ENCODE data around the gene UNK. TPM values are rescaled to one million over a fixed set of nuclear protein-coding genes. Genes with fewer than 3 reads are reported as not detected.
"Not testable (repeated sequence)": the region's sequence is repeated elsewhere in the genome, so short reads cannot be mapped to it uniquely, and the experiment has no call there.

The UNK gene
- total RNA-seq, 1 experiment from 2014 or later: 26.3 TPM

DNA sequence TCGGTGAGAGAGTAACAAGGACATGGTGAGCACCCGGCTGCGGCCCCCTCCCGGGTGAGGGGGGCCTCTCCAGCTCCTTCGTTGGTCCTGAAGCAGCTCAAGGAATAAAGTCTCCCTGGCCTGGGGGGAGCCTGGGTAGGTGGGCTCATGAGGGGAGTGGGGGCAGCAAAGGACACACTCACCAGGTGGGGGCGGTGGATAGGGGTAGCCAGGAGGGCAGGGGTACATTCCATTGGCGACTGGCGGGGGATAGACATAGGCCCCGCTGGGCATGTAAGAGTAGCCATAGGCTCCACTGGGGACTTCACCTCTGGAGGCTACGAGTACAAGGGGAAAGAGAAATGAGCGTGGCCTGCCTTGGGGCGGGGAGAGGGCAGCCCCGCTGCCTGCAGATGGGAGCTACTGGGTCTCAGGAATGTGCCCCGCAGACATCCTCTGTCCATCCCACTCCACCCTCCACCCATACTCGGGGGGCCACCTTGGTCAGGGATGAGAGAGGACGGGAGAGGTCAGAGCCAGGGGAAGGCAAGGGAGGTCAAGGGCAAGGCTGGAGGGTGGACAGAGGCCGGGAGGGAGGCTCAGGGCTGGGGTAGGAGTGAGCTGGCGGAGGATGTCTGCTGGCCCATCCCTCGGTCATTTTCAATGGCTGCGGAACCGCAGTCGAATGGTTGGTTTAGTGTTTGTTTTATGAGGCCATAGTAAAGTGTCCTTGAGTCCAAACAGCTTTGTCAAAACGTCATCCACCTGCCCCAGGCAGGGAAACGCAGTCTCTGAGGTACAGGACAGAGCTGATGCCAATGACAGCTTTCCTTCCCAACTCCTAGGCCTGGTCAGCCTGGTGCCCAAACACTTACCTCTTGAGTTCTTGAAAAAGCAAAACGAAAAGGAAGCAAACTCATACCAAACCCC is 63.3 kb downstream of the UNK start:
- DNase-seq (ENCODE audit: low read depth): no peak

DNA sequence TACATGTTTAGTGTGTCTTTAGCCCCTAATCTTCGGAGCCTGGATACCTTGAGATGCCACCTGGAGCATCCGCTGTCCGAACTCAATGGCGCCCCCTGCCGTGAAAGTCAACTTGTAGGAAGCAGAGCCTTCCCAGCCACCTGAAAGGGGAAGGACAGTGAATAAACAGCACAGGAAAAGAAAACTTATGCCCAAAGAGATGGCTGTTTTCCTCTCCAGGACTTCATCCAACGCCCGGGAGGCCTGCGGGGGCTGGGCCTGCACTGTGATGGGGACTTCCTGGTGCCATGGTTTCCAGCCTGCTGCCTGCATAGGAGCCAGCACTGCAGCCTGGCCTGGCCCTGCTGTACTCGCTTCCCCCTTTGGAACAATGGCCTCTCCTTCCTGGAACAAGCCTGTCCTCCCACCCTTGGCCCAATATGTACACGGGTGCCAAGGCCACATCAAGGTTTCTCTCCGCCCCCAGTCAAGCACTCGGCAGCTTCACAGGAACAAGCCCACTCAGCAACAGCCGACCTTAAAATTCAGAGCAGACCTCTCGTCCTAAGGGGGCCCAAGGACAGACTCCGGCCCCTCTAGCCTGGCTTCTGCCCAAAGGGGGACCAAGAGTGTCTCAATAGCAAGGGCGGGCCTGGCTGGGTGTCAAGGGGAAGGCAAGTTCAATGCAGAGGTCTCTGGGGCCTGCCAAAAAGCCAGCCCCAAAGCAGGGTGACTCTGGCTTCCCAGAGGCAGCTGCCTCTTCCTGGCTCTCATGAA is 64.1 kb downstream of the UNK start:
- DNase-seq (ENCODE audit: low read depth): peak; percentile 46

DNA sequence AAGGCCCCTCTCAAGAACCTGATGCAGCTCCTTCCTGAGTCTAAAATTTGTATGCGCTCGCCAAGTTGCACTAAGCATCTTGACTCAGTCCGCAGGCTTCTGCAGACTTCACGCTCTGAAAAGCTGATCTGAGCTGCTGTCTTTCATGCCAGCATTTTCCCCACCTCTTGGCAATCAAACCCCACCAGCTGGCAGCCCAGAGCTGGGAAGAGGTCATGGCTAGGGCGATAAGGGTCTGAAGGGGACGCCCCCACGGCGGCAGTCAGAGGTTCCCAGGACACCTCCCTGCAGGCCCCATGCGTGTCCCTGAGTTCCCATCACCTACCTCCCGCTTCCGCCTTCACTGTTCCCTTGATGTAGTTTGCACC is 64.7 kb downstream of the UNK start:
- no peak for DNase-seq (ENCODE audit: low read depth)

DNA sequence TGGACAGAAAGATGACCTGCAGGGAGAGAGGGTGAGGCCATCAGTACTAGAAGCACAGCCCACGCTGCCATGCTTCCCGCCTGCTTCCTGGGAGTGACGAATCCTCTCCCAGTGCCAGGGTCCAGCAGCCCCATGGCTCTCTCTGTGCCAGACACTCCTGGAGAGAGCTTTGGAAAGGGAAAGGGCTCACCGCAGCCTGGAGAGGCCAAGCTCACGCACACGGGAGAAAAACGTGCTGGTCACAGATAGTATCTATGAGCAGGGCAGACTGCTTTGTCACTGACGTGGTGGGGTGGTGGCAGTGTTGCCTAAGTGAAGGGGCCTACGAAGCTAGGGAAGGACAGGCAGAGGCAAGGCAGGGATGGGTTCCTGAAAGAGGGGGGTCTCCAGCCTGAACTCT is 65.1 kb downstream of the UNK start:
- DNase-seq (ENCODE audit: low read depth): no peak

DNA sequence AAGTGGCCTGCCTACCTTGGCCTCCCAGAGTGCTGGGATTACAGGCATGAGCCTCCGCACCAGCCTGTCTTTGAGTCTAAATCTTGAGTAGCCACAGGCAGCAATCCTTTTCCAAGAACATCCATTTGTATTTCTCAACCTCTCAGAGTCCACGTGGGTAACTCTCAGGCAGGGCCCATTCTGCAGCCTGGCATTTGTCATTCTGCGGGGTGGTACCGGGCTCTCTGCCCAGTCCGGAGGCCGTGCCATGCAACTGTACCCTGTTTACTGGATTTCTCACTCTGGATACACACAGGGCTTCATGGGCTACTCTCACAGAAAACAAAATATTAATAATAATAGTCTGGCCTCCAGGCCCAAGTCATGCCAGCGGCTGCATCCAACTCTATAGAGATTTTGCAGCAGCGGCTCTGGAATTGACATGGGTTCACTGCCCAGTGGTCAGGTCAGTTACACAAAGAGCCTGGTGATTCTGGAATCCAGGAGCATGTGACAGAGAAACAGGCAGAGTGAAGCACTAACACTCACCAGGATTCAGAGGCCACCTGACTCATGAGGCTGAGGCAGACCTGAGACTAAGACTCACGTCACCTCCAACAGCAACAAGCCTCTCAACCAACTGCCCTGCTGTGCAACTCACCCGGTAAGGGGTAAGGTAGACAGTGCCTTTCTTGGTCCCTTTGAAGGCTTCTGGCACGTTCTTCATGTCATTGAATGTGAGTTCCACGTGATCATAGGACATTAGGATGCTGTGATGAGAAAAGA is 66.5 kb downstream of the UNK start:
- DNase-seq (ENCODE audit: low read depth): no peak

DNA sequence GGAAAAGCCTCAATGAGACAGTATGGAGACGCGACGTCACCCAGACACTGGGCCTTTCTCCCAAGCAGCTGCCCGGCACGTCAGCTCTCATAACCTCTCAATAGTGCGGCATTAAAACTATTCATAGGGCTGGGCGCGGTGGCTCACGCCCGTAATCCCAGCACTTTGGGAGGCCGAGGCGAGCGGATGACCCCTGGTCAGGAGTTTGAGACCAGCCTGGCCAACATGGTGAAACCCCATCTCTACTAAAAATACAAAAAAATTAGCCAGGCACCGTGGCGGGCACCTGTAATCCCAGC is 67.0 kb downstream of the UNK start:
- DNase-seq (ENCODE audit: low read depth): not testable (repeated sequence)

DNA sequence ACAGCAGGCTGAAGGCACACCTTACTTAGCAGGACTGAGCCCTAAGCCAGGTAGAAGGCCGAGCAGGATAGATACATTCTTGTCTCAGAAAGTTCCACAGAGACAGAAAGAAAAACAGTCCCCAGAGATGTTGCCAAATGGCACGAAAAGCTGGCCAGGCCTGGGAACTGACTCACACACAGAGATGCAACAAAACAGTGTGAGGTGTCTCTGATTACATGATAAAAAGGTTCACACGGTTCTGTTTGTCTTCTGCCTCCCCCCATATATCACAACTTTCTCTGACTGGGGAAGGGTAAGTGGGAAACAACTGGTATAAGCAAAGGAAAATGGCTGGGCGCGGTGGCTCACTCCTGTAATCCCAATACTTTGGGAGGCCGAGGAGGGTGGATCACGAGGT is 68.8 kb downstream of the UNK start:
- peak; percentile 43 for DNase-seq (ENCODE audit: low read depth)

DNA sequence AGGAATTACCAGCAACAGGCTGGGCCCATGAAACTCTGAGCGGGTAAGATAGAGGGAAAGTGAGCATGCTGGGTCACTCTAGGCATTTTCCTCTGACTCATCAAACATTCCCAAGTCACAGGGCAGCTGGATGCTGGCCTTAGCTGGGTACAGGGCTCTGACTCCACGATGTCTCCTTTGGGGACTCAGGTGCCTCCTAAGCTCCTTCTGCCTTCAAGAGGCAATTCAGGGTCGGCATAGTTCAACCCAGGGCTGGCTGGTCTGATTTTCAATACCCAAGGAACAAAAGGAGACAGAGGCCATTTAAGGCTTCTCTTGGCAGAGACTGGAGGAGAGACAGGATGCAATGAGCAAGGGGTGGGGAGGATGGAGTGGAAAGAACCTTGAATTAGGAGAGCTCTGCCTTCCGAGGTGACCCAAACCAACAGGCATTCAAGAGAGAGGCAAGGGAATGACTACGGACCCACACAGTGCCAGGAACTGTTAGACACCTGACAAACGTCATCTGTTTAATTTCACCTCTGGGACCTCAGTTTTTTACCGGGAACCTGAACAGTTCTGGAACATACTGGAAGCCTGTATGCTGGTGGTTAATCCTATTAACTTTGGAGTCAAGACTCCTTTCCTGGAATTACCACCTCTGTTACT is 69.6 kb downstream of the UNK start:
- DNase-seq (ENCODE audit: low read depth): peak; percentile 81

DNA sequence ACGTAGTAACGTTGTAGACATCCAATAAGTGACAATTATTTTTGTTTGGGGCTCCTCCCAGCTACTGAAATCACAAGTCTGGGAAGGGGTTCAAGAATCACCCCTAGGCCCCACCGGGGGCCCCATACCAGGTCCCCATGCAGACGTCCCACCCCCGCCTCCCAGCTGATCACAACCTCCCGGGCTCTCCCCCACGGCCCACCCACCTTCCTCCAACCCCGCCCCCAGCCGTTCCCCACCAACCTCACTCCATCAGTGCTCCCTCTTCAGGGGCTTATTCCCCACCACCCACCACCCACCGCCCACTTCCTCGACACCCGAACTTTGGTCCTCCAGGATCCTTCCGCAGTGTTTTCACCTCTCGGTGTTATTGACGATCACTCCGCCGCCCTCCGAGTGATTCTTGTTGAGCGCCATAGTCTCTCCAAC is 70.3 kb downstream of the UNK start:
- DNase-seq (ENCODE audit: low read depth): no peak

DNA sequence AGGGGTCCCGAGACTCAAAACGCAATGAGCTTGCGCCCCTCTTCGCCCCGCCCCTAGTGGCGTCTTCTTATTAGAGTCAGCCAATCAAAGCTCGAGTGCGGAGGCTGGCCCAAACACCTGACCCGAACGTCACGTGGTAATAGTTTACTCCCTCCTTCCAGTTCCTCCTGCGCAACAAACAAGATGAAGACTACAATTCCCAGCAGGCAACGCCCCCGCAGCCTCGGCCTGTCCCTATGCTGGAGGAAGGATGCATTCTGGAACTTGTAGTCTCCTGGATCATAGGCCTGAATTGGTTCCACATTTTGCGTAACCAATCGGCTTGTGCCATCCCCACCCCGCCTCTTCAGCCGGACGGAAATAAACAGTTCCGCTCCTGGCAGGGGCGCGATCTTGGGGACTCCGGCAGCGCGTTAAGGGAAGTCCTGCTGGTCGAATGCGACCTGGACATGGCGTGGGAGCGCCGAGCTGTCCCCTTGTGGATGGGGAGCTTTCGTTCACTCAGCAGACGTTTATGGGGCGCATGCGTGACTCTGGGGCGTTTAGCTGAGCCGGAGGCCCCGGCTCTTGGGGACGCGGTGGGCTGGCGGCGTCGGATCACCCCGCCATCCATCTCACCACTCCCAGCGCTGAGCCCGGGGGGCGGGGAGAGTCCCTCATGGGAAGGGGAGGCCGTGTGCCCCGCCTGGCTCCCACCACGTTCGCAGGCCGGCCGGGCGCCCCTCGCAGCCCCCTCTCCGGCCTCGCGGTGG is 70.9 kb downstream of the UNK start, which contains the start of gene WBP2:
Gene WBP2, minus strand, starts transcription at position 26 of the 752 bp plus-strand sequence. CDS start 38 bp downstream, outside the sequence.
- DNase-seq (ENCODE audit: low read depth): peak; percentile 100

DNA sequence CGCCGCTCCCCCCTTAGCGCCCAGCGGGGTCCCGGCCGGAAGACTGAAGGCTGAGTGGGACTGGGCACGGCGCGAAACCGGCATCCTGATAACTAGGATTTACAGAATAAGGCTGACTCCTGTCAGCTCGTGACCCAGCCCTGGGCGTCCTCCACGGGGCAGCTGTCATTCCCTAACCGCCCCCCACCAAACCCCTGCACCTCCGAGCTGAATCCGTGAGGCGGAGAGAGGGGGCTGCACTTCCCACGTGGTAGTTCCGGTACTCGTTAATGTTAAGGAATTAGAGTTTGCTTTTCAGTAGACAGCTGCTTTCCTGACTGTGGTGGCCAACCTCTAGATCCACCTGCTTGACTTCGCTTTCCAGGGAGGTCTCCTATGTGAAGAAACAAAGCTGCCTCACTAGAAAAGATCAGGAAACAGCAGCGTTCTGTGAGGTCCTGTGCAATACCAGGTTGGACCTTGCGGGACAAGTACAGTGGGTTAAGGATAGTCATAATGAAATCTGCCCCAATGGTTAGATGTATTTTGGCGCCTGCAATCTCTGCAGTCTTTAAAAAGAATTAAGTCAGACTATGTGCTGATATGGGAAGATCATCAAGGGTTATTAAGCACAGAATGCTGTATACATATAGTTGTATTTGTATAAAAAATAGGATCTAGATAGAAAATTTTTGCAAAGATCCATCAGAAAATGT is 71.6 kb downstream of the UNK start:
- peak; percentile 36 for DNase-seq (ENCODE audit: low read depth)

DNA sequence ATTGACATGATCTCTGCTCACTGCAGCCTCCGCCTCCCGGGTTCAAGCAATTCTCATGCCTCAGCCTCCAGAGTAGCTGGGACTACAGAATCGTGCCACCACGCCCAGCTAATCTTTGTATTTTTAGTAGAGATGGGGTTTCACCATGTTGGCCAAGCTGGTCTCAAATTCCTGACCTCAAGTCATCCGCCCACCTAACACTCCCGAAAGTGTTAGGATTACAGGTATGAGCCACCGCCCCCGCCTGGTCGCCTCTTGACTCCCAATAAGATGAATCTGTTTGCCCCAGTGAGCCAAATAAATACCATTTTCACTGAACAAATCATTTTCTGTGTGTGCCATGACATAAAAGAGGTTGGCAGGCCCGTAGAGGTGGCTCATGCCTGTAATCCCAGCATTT is 74.8 kb downstream of the UNK start:
- not testable (repeated sequence) for DNase-seq (ENCODE audit: low read depth)

DNA sequence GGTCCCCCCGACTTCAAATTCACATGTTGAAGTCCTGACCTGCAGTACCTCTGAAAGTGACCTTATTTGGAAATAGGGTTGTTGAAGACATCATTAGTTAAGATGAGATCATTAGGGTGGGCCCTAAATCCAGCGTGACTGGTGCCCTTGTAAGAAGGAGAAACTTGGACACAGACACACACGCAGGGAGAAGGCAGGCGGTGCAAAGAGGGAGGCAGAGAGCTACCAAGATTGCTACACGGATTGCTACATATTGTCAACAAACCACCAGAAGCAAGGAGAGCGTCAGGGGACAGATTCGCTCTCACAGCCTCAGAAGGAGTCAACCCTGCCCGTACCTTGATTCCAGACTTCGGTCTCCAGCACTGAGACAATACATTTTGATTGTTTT is 77.3 kb downstream of the UNK start:
- DNase-seq (ENCODE audit: low read depth): no peak

DNA sequence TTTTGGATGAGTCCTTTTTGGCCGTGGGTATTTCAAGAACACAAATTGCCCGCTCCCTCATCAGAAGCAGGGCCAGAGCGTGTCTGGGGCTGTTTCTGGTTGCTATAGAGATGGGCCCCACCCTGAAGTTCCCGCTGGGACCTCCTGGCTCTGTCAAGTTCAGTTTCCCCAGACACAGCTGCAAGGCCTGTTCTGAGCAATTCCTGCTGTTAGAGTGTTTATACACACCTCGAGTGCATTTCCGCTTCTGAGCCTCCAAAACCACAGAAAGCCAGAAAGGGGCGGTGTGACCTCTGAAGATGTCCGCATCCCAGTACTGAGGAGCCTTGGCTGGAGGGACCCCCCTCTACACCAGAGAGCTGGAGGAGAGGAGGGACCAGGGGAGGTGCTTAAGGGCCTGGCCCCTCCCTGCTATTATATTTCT is 79.9 kb downstream of the UNK start:
- peak; percentile 52 for DNase-seq (ENCODE audit: low read depth)

DNA sequence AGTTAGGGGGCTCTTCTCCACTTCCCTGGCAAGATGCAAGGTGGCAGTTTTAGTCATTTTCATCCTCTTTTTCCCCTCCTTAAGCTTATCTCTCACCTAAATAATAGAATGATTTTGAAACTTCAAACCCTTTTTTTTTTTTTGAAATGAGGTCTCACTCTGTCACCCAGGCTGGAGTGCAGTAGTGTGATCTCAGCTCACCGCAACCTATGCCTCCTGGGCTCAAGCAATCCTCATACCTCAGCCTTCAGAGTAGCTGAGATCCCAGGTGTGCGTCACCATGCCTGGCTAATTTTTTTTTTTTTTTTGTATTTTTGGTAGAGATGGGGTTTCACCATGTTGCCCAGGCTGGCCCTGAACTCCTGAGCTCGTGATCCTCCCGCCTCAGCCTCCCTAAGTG is 80.3 kb downstream of the UNK start:
- DNase-seq (ENCODE audit: low read depth): not testable (repeated sequence)

DNA sequence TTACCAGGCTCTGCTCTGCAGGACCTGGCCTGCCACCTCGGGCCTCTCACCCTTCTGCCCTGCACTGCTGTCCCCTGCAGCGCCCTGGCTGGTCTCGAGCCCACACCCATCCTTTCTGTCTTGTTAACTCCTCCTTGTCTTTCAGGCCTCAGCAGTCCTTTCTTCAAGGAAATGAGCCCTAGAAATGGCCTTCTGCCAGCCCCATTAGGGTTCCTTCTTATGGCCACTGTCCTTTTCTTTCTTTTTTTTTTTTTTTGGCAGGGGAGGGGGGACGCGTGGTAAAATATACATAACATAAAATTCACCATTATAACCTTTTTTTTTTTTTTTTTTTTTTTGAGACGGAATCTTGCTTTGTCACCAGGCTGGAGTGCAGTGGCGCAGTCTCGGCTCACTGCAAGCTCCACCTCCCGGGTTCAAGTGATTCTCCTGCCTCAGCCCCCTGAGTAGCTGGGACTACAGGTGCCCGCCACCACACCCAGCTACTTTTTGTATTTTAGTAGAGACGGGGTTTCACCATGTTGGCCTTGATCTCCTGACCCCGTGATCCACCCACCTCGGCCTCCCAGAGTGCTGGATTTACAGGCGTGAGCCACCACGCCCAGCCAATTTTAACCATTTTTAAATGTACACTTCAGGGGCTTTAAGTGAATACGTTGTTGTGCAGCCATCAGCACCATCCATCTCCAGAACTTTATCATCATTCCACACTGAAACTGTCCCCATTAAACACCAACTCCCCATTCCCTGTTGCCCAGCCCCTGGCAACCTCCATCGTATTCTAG is 81.0 kb downstream of the UNK start:
- DNase-seq (ENCODE audit: low read depth): not testable (repeated sequence)

DNA sequence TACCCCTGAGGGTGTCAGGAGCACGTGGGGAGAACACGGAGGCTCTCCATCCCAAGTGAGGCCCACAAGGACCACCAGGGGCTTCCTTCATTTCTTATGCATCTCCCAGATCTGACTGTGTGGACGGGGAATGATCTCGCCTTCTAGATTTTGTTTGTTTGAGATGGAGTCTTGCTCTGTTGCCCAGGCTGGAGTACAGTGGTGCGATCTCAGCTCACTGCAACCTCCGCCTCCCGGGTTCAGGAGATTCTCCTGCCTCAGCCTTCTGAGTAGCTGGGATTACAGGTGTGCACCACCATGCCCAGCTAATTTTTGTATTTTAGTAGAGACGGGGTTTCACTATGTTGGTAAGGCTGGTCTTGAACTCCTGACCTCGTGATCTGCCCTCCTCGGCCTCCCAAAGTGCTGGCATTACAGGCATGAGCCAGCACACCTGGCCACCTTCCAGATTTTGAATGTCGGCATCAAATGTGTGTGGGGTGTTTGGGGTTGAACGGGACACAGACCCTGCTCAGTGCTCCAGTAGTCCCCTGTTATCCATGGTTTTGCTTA is 84.2 kb downstream of the UNK start:
- not testable (repeated sequence) for DNase-seq (ENCODE audit: low read depth)

DNA sequence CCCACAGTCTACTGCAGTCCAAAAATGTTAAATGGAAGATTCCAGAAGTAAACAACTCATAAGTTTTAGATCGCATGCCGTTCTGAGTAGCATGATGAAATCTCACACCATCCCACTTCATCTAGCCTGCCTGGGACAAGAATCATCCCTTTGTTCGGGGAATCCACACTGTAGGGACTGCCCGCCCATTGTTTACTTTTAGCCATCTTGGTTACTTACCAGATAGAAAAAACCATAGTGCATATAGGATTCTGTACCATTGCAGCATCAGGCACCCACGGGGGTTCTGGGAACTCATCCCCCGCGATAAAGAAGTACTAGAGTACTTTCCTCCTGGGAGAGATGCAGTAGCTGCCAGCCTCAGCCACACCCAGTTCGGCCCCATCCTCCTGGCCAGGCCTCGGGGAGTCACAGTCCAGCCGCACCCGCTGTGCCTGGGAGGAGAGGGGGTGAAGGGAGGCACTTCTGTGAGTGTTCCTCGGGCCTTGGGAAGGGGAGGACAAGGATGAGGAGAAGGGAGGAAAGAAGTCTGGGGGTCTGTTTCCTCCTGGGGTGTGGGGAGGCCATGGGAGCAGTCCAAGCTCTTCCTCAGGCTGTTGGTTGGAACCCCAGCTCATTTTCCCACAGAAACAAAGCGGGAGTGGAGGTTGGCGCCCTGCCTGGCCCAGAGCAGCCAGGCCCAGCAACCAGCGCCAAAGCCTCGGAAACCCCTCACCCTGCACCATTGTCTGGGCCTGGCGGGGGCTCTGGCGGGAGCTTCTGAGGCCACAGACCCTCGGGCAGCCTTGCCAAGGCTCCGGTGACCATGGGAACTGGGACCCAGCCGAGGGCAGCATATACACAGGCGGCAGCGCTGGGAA is 84.9 kb downstream of the UNK start:
- DNase-seq (ENCODE audit: low read depth): no peak
